Fibroblast of lung (primary cell): ENCODE measurements around the gene ZBTB8B. TPM values are rescaled to one million over a fixed set of nuclear protein-coding genes. Genes with fewer than 3 reads are reported as not detected.

Experiments
- DNase-seq, 2 donors: peaks; one replicate each; pipeline versions ENCODE4 v3.0.0 to v3.0.0-alpha.2; 2010; ENCODE audit warnings: low read depth in 2 of 2
- H2AFZ ChIP-seq: 2 replicates; pipeline ENCODE4 v1.5.1; 2012; ENCODE audit warnings: low read length, control low read depth, inconsistent platforms
- H3K27ac ChIP-seq: 2 replicates; pipeline ENCODE4 v1.5.1; 2011; ENCODE audit warnings: low read length, control low read depth; ENCODE audit not compliant: insufficient read depth
- H3K27me3 ChIP-seq: 2 replicates; pipeline ENCODE4 v1.5.1; 2011; ENCODE audit warnings: mild to moderate bottlenecking, low read length; ENCODE audit not compliant: control insufficient read depth, insufficient read depth
- H3K36me3 ChIP-seq: 2 replicates; pipeline ENCODE4 v1.5.1; 2011; ENCODE audit warnings: low read length; ENCODE audit not compliant: control insufficient read depth, insufficient read depth
- H3K4me1 ChIP-seq: 2 replicates; pipeline ENCODE4 v1.5.1; 2011; ENCODE audit warnings: low read length; ENCODE audit not compliant: control insufficient read depth, insufficient read depth; ENCODE audit errors: extremely low read depth
- H3K4me2 ChIP-seq: 2 replicates; pipeline ENCODE4 v1.5.1; 2011; ENCODE audit warnings: low read length, control low read depth; ENCODE audit not compliant: insufficient read depth; ENCODE audit errors: extremely low read depth
- H3K4me3 ChIP-seq, 4 experiments: fragments of 200-600 bp in 1 of 4; sonication (generic) in 1 of 4; replicated peaks in 1 of 4; 2 replicates each; pipeline ENCODE4 v1.5.1; 2011 to 2016; ENCODE audit warnings: low read length in 4 of 4, low read depth in 3 of 4, mild to moderate bottlenecking in 3 of 4, control low read depth in 2 of 4, inconsistent platforms in 1 of 4, mixed read lengths in 1 of 4; ENCODE audit not compliant: insufficient read depth in 1 of 4; ENCODE audit errors: control extremely low read depth in 1 of 4
- H3K79me2 ChIP-seq: 2 replicates; pipeline ENCODE4 v1.5.1; 2012; ENCODE audit warnings: mild to moderate bottlenecking, low read length, inconsistent platforms; ENCODE audit not compliant: control insufficient read depth, insufficient read depth
- H3K9ac ChIP-seq: 2 replicates; pipeline ENCODE4 v1.5.1; 2011; ENCODE audit warnings: mild to moderate bottlenecking, low read length, control low read depth; ENCODE audit not compliant: insufficient read depth
- H3K9me3 ChIP-seq: 2 replicates; pipeline ENCODE4 v1.5.1; 2012; ENCODE audit warnings: low read depth, low read length; ENCODE audit not compliant: control insufficient read depth, insufficient read depth
- H4K20me1 ChIP-seq: 2 replicates; pipeline ENCODE4 v1.5.1; 2011; ENCODE audit warnings: low read length; ENCODE audit not compliant: control insufficient read depth, insufficient read depth; ENCODE audit errors: extremely low read depth
- CTCF ChIP-seq, 2 donors: IDR thresholded peaks in 1 of 2; conservative IDR thresholded peaks in 1 of 2; 1 replicate in 1 of 2; 2 replicates in 1 of 2; pipeline ENCODE4 v1.5.1; 2011 to 2012; ENCODE audit warnings: low read length in 2 of 2, control low read depth in 1 of 2, inconsistent platforms in 1 of 2, low read depth in 1 of 2, mild to moderate bottlenecking in 1 of 2
- EZH2 ChIP-seq: IDR thresholded peaks from 2 replicates; pipeline ENCODE4 v1.5.1; 2012; ENCODE audit warnings: low read length, control low read depth, mild to moderate bottlenecking; ENCODE audit errors: missing control alignments
- polyA plus RNA-seq, 2 donors: library from polyadenylated mRNA; depleted of rRNA in 1 of 2; stranded (reverse) in 1 of 2; unstranded in 1 of 2; fragments of >200 nt; gene quantifications; 2 replicates each; pipeline ENCODE4 v1.2.1, GENCODE V29; 2011 to 2012; ENCODE audit warnings: missing spikeins in 1 of 2
- total RNA-seq: library from RNA; depleted of rRNA; stranded (reverse); fragments of >200 nt; gene quantifications from 2 replicates; pipeline ENCODE4 v1.2.1, GENCODE V29; 2014

The ZBTB8B gene
- total and polyA plus RNA-seq, 2 donors (not counting 1 experiment from before 2014, with no cell fraction given): not detected

- Histone ChIP-seq H3K79me2 (no peaks in the 10 kb centered on the region), H2AFZ (no peak overlapping the region), H3K27me3 (no peaks in the 10 kb centered on the region), H3K27ac (no peak overlapping the region), H4K20me1 (no peaks in the 10 kb centered on the region), H3K4me2 (no peak overlapping the region), H3K4me3 (no peak overlapping the region), H3K4me1 (no peaks in the 10 kb centered on the region), H3K9me3 (no peaks in the 10 kb centered on the region), H3K9ac (no peak overlapping the region), H3K36me3 (no peaks in the 10 kb centered on the region)
- TF ChIP-seq EZH2 (no peak), CTCF (conservative IDR thresholded peaks at IDR 0.05 in 1 of 2, IDR thresholded peaks at IDR 0.05 in 1 of 2; ENCODE audit: low read depth in 1 of 2, low read length in 2 of 2) (no peak)
- no peak for DNase-seq
Observed at GRCh38 chr1:32507021-32507420, 42.1 kb downstream of the ZBTB8B start.

DNA sequence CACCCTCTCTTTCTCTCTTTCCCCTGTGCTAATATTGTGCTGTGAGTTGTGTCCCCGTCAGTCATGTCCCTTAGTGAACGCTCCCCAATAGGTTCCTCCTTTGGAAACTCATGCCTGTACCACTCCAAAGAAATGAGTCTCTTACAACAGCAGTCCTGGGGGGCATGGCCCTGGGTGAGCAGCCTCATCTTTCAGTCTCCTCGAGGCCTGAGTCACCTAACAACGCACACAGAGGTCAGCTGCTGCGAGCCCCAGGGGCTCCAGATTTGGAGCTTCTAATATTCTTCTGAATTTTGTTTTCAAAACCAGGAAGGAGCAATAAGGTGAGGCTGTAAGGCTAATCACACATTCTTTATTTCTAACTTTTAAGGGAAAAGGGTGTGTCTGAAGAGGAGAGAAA lies 43.9 kb downstream of the ZBTB8B start:
- H3K9ac ChIP-seq: no peak overlapping the region
- no peaks in the 10 kb centered on the region for H3K36me3 ChIP-seq
- H3K4me3 ChIP-seq: no peak overlapping the region
- H3K79me2 ChIP-seq: no peaks in the 10 kb centered on the region
- no peak for DNase-seq
- H2AFZ ChIP-seq: no peak overlapping the region
- TF ChIP-seq CTCF (conservative IDR thresholded peaks at IDR 0.05 in 1 of 2, IDR thresholded peaks at IDR 0.05 in 1 of 2; ENCODE audit: low read depth in 1 of 2, low read length in 2 of 2): no peak
- TF ChIP-seq EZH2: no peak
- H3K4me1 ChIP-seq: no peaks in the 10 kb centered on the region
- no peaks in the 10 kb centered on the region for H3K27me3 ChIP-seq
- H4K20me1 ChIP-seq: no peaks in the 10 kb centered on the region
- H3K27ac ChIP-seq: no peak overlapping the region
- no peak overlapping the region for H3K4me2 ChIP-seq
- H3K9me3 ChIP-seq: no peaks in the 10 kb centered on the region

DNA sequence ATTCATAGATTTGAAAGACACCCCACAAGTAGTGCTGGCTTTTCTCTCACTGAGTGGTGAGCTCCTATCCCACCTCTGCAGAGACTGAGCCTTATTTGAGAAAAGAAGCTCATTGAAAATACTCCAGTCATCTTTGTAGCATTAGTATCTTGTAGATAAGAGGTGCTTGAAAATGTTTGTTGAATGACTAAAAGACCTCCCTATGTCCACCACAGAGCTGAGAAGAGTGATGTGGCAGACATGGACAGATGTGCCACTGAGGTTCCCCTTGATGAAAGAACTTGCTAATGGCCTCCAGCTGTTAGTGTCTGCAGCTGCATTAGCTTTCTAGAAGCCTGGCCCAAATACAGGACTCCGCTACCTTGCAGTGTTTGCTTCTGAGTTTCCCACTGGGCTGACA lies 45.1 kb downstream of the ZBTB8B start:
- no peak overlapping the region for H2AFZ ChIP-seq
- H3K4me3 ChIP-seq: no peak overlapping the region

More for the DNA sequence above, 45.1 kb downstream of the ZBTB8B start:
- no peak for TF ChIP-seq CTCF (conservative IDR thresholded peaks at IDR 0.05 in 1 of 2, IDR thresholded peaks at IDR 0.05 in 1 of 2; ENCODE audit: low read depth in 1 of 2, low read length in 2 of 2)
- TF ChIP-seq EZH2: no peak
- Histone ChIP-seq H3K79me2 (no peaks in the 10 kb centered on the region), H3K9ac (no peak overlapping the region), H3K27ac (no peak overlapping the region), H3K27me3 (no peaks in the 10 kb centered on the region), H3K4me2 (no peak overlapping the region), H3K4me1 (no peaks in the 10 kb centered on the region), H4K20me1 (no peaks in the 10 kb centered on the region), H3K36me3 (no peaks in the 10 kb centered on the region), H3K9me3 (no peaks in the 10 kb centered on the region)
- no peak for DNase-seq

Other genes starting within 250 kb of the ZBTB8B start
- 12.1 and 17.5 TPM in 2 replicates for gene TMEM234, start 242.7 kb upstream of the ZBTB8B start, total RNA-seq
- gene TMEM234, start 242.7 kb upstream of the ZBTB8B start, polyA plus RNA-seq: 15.8 TPM in 2 replicates
- gene EIF3I, start 242.7 kb upstream of the ZBTB8B start, total RNA-seq: 246 and 277 TPM in 2 replicates
- gene EIF3I, start 242.7 kb upstream of the ZBTB8B start, polyA plus RNA-seq: 492 and 721 TPM in 2 replicates
- 2.1 and 3.1 TPM in 2 replicates for gene FAM167B, start 217.8 kb upstream of the ZBTB8B start, total RNA-seq
- gene FAM167B, start 217.8 kb upstream of the ZBTB8B start, polyA plus RNA-seq: 1.0 and 1.3 TPM in 2 replicates
- not detected in 2 replicates for gene LCK, start 213.8 kb upstream of the ZBTB8B start, total RNA-seq
- not detected in 2 replicates for gene LCK, start 213.8 kb upstream of the ZBTB8B start, polyA plus RNA-seq
- gene HDAC1, start 173.0 kb upstream of the ZBTB8B start, total RNA-seq: 86.3 and 100 TPM in 2 replicates
- 143 and 159 TPM in 2 replicates for gene HDAC1, start 173.0 kb upstream of the ZBTB8B start, polyA plus RNA-seq
- gene MARCKSL1, start 128.8 kb upstream of the ZBTB8B start, total RNA-seq: 11.7 and 33.1 TPM in 2 replicates
- 79.1 and 107 TPM in 2 replicates for gene MARCKSL1, start 128.8 kb upstream of the ZBTB8B start, polyA plus RNA-seq
- 0.77 and 0.99 TPM in 2 replicates for gene FAM229A, start 102.6 kb upstream of the ZBTB8B start, total RNA-seq
- 0.53 and 0.77 TPM in 2 replicates for gene FAM229A, start 102.6 kb upstream of the ZBTB8B start, polyA plus RNA-seq
- gene TSSK3, start 102.5 kb upstream of the ZBTB8B start, total RNA-seq: 0.50 and 0.51 TPM in 2 replicates
- 0.35 and 0.58 TPM in 2 replicates for gene TSSK3, start 102.5 kb upstream of the ZBTB8B start, polyA plus RNA-seq
- 48.5 and 55.5 TPM in 2 replicates for gene BSDC1, start 70.6 kb upstream of the ZBTB8B start, total RNA-seq
- 42.4 and 42.8 TPM in 2 replicates for gene BSDC1, start 70.6 kb upstream of the ZBTB8B start, polyA plus RNA-seq
- 5.6 and 5.9 TPM in 2 replicates for gene ZBTB8A, start 74.4 kb downstream of the ZBTB8B start, total RNA-seq
- 6.0 and 6.9 TPM in 2 replicates for gene ZBTB8A, start 74.4 kb downstream of the ZBTB8B start, polyA plus RNA-seq
- 37.8 and 38.0 TPM in 2 replicates for gene ZBTB8OS, start 185.5 kb downstream of the ZBTB8B start, total RNA-seq
- 72.6 and 92.3 TPM in 2 replicates for gene ZBTB8OS, start 185.5 kb downstream of the ZBTB8B start, polyA plus RNA-seq
- gene RBBP4, start 186.1 kb downstream of the ZBTB8B start, total RNA-seq: 92.5 and 95.0 TPM in 2 replicates
- gene RBBP4, start 186.1 kb downstream of the ZBTB8B start, polyA plus RNA-seq: 169 TPM in 2 replicates
- 43.7 and 58.1 TPM in 2 replicates for gene SYNC, start 237.7 kb downstream of the ZBTB8B start, total RNA-seq
- 31.5 and 50.9 TPM in 2 replicates for gene SYNC, start 237.7 kb downstream of the ZBTB8B start, polyA plus RNA-seq